HG02973 (cell line): Measurements from ENCODE around the gene GRIK3.
"Not testable (repeated sequence)": the region's sequence is repeated elsewhere in the genome, so short reads cannot be mapped to it uniquely, and the experiment has no call there.

Experiments
- ATAC-seq: cut with Tn5 transposase; IDR thresholded peaks from one replicate; pipeline ENCODE4 v1.9.1; 2021; ENCODE audit warnings: moderate library complexity; ENCODE audit not compliant: unreplicated experiment

Gene GRIK3

DNA sequence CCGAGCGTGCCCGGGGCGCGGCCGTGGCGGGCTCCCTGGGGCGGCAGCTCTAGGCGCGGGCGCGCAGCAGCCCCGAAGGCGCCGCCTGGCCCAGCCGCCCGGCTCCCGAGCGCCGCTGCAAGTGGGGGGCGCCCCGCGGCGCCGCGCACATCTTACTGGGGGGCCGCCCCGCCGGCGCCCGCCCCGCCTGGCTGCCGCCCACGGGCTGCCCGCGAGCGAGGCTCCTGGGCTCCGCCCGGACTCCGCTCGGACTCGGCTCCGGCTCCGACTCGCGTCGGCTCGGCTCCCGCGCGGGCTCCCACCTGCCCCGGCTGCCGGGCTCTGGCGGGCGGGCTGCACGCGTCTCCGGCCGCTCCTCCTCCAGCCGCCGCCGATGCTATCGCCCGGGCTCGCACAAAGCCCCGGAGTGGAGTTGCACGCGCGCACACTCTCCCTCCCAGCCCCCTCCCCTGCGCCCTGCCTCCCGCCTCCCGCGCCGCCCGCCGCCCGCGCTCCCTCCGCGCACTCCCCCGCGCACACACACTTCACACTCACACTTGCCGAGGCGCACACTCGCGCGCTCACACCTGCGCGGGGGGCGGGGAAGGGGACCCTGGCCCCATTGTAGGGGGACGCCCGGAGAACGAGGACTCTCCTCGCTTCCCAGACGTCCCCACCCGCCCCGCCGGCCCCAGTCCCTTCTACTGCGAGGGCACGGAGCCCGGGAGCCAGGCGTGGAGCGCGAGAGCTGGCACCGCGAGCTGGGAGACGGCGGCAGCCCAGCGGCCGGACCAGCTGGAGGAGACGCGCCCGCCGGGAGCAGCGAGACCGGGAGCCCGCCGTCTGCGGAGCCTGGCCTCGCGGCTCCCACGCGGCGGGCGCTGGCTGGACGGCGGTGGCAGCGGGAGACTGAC is at the start of gene GRIK3:
Gene GRIK3 (minus strand): TSS at position 395 of the 893 bp plus-strand sequence. CDS start 407 bp downstream, outside the sequence.
- no peak for ATAC-seq

DNA sequence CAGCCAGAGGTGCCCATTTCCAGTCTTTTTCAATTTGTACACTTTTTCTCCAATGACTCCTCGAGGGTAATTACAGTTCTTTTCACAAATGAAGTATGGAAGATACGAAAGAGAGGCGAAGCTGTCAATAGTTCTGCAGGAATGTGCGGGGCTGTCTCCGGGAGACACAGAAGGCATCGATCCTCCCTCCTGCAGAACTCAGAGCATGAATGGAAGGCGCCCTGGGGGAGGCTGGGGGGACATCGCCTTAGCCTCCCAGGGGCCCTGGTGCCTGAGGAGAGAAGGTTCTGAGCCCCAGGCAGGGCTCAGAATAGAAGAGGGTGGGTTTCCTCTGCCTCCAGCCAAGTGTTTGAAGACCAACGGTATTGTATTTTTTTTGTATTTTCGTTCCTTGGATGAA is 49.7 kb upstream of the GRIK3 start:
- ATAC-seq, result no peak

DNA sequence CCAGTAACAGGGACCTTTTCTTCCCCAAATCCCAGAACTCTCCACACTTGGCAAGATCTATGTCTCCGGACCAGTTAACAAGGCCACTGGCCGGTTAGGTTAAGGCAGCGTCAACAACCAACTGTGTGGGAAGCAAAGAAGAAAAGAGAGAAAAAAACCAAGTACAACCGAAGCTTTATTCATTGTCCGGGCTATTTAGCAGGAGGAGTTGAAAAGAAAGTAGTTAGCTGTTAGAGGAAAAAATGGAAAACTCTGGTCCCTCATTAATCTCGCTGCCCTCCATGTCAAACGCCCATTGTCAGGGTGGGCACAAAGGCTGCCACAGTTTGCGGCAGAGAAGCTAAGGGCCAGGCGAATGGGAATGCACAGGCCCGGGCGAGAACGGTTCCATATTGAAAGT is 49.3 kb upstream of the GRIK3 start:
- ATAC-seq, result no peak

GRCh38 chr1:37080296-37080986 is 46.1 kb upstream of the GRIK3 start:
- not testable (repeated sequence) for ATAC-seq

GRCh38 chr1:37078866-37079265 is 44.6 kb upstream of the GRIK3 start:
- no peak for ATAC-seq

GRCh38 chr1:37076168-37076567 is 41.9 kb upstream of the GRIK3 start:
- ATAC-seq, result no peak

- ATAC-seq, result no peak
These were observed 39.6 kb upstream of the GRIK3 start for GRCh38 chr1:37073854-37074379.

GRCh38 chr1:37073152-37073853 is 39.0 kb upstream of the GRIK3 start:
- no peak for ATAC-seq

GRCh38 chr1:37071829-37072228 is 37.5 kb upstream of the GRIK3 start:
- ATAC-seq, result no peak

- no peak for ATAC-seq
These were observed 35.8 kb upstream of the GRIK3 start for GRCh38 chr1:37070126-37070525.

- no peak for ATAC-seq
These were observed 35.1 kb upstream of the GRIK3 start for GRCh38 chr1:37069406-37069805.

DNA sequence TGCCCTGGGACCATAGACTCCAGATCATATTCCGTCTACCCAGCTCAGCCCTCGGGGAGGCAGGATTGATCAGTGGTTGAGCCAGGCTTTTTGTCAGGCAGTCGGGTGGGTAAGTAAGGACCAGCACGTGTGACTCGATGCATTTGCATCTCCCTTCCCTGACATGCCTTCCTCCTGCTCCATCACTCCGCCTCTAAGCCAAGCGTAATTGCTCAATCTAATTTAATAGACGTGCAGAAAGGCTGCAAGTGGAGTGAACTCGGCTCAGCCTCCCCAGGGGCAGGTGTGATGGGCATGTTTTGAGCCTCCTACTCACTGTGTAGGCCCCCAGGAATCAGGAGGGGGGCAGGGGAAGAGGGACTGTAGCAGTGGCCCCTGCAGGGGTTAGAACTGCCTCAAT is 34.6 kb upstream of the GRIK3 start:
- ATAC-seq, result no peak

GRCh38 chr1:37068260-37068659 is 33.9 kb upstream of the GRIK3 start:
- no peak for ATAC-seq

DNA sequence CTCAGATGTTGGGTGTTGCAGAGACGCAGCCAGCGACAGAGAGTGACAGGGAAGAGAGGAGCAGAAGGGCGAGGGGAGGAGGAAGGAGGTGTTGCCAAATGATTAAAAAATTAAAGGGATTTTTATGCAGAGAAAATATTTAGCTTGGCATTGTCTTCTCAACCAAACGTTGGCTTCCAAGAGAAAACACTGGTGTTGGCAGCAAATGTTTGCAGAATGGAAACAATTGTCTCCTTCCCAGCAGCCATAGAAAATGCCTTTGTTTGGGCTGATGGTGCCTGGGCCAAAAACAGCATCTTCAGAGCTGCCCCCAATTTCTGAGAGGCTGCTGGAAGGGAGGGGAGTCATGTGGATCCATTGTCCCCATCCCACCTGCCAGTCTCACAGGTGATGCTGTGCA is 29.7 kb upstream of the GRIK3 start:
- no peak for ATAC-seq

GRCh38 chr1:37059346-37059745 is 25.0 kb upstream of the GRIK3 start:
- ATAC-seq, result no peak

- ATAC-seq, result no peak
These were observed 24.2 kb upstream of the GRIK3 start for GRCh38 chr1:37058424-37058988.

DNA sequence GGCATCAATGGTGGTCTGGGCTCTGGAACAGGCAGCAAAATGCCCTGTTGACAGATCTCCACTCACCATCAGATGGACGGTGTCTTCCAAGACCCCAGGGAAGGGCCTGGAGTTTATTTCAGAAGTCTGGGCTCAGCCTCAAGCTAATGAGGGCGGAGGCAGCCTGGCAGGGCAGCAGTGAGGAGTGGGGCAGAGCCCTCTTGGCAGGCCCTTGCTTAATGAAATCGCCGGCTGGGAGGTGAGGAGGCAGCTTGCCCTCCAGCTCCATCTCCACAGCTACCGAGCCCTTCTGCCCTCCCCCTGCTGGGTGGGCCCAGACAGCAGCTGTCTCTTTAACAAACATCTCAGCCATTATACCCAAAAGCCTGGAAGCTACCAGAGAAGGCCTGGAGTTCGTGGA is 22.0 kb upstream of the GRIK3 start:
- no peak for ATAC-seq

DNA sequence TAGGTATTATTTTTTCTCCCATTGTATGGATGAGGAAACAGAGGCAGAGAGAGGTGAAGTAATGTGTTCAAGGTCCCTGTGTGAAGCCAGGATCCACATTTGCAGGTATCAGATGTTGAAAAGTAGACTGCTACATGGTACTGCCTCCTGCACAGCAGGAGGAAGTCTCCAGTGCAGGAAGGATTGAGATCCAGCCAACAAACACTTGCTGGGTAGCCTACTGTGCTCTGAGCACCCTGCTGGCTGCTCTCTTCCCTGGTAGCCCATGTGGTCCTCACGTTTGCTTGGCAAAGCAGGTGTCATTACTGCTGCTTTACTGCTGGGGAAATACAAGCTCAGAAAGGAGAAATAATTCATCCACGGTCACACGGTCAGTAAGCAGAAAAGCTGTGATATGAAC is 21.3 kb upstream of the GRIK3 start:
- ATAC-seq, result no peak

- ATAC-seq, result no peak
These were observed 18.9 kb upstream of the GRIK3 start for GRCh38 chr1:37053173-37053572.

DNA sequence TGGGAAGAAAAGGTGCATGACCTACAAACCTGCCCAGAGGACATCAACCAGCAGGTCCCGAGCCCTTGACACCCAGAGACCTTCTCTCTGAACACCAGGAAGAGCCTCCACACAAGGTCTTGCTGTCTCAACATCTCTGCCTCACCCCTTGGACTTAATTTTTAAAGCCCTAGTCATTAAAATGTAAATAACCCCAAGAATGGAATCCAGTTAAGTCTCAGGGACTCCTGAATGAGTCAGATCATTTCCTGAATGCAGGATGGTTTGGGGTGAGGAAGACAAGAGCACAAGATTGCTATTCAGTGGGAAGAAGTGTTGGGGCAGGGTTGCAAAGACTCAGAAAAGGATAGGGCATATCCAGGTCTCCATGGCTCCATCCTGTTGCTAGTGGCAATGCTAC is 17.8 kb upstream of the GRIK3 start:
- no peak for ATAC-seq

- no peak for ATAC-seq
These were observed 17.0 kb upstream of the GRIK3 start for GRCh38 chr1:37051346-37051745.
